Natural killer cell treated with Interleukin-12 subunit alpha and Interleukin-12 subunit beta and Interleukin-15 and Interleukin-18, amount 100 ng/mL, for 72 hours (primary cell): ENCODE measurements around the gene DCLK1. TPM values are rescaled to one million over a fixed set of nuclear protein-coding genes. Genes with fewer than 3 reads are reported as not detected.

ENCODE experiments used
- ATAC-seq, 2 donors: fragments of 150-1000 bp; cut with Tn5 transposase in 1 of 2; sonication (Bioruptor Pico), chemical (Tn5 transposase) in 1 of 2; 2 replicates each; pipeline ENCODE4 v1.10.0; 2021
- DNase-seq: peaks from one replicate; pipeline ENCODE4 v3.0.0; 2022; ENCODE audit warnings: low spot score
- H3K27ac Mint-ChIP-seq, 2 donors: 1 replicate in 1 of 2; 2 replicates in 1 of 2; pipeline ENCODE4 v1.8.0; 2022; ENCODE audit warnings: mixed read lengths in 2 of 2, mild to moderate bottlenecking in 1 of 2, moderate library complexity in 1 of 2
- H3K27me3 Mint-ChIP-seq, 2 donors: 1 replicate in 1 of 2; 2 replicates in 1 of 2; pipeline ENCODE4 v1.8.0; 2022; ENCODE audit warnings: mixed read lengths in 2 of 2
- H3K36me3 Mint-ChIP-seq: one replicate; pipeline ENCODE4 v1.8.0; 2022; ENCODE audit warnings: mixed read lengths
- H3K4me1 Mint-ChIP-seq, 2 donors: 1 replicate in 1 of 2; 2 replicates in 1 of 2; pipeline ENCODE4 v1.8.0; 2022; ENCODE audit warnings: low read depth in 2 of 2, mixed read lengths in 2 of 2, mild to moderate bottlenecking in 1 of 2
- H3K4me3 Mint-ChIP-seq: one replicate; pipeline ENCODE4 v1.8.0; 2022; ENCODE audit warnings: mixed read lengths
- H3K9me3 Mint-ChIP-seq: 2 replicates; pipeline ENCODE4 v1.8.0; 2022; ENCODE audit warnings: mixed read lengths
- total RNA-seq, 2 donors: library from RNA; stranded (reverse); gene quantifications; one replicate each; pipeline ENCODE4 v1.2.3, GENCODE V29; 2022

DCLK1 gene
- total RNA-seq, 2 donors from 2014 or later = not detected

GRCh38 chr13:35912841-35913240 is 218.3 kb downstream of the DCLK1 start:
- H3K27ac Mint-ChIP-seq = no peak overlapping the region
- no peaks in the 10 kb centered on the region for H3K4me1 Mint-ChIP-seq
- peaks cover 7% of the 10 kb centered on the region for H3K9me3 Mint-ChIP-seq
- no peaks in the 10 kb centered on the region for H3K36me3 Mint-ChIP-seq
- DNase-seq (no peak), ATAC-seq (peak in 1 of 2 donors; percentile 27)
- no peaks in the 10 kb centered on the region for H3K27me3 Mint-ChIP-seq
- H3K4me3 Mint-ChIP-seq = no peak overlapping the region

DNA sequence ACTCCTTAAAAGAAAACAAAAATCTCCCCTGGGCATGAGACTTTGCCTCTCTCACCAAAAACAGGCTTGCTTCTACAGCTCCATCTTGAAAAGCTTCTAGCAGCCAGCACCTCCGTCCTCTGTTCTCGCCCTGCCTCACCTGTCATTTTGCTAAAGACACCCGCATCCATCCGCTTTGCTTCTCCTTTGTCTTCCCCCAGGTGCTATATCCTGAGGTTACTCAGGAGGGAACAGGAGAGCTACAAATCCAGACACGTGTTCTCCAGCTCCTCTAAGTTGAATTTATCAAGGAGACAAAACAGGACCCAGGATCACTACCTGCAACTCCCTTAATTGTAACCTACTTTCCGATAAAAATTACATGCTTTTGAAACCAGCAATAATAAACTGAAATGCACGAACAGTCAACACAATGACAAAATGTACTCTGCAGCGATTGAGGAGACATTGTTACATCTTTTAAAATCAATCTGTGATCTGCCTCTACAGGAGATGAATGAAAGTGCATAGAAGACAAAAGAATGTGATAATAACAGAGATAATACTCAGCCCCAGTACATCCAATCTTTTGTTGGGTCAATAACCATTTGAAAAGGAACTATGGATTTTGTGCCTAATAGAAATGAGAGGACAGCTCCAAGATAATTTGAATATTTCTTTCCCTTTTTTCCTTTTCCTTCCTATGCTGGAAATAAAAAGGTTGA is 221.2 kb downstream of the DCLK1 start:
- Mint-ChIP-seq H3K36me3 (no peaks in the 10 kb centered on the region), H3K4me1 (no peaks in the 10 kb centered on the region), H3K4me3 (no peak overlapping the region), H3K27me3 (no peaks in the 10 kb centered on the region), H3K9me3 (peaks cover 4% of the 10 kb centered on the region), H3K27ac (no peak overlapping the region)
- DNase-seq = no peak
- ATAC-seq = no peak

DNA sequence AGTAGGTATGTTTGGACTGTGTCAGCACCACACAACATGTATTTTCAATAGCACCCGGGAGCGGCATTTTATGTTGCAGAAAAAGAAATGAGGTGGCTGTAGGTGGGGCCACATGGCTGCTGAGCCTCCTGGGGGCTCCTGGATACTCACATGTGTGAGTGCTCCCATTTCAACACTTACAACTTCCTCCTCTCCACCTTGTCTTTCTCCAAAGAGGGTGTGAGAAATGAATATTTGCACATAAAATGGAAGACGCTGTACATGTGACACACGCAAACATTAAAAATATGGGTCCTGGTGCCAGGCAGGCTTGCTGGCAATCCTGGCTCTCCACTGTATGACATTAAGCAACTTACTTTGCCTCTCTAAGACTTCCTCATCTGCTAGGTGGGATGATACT is 222.1 kb downstream of the DCLK1 start:
- H3K27me3 Mint-ChIP-seq = no peaks in the 10 kb centered on the region
- no peak overlapping the region for H3K4me3 Mint-ChIP-seq
- H3K36me3 Mint-ChIP-seq = no peaks in the 10 kb centered on the region
- no peak overlapping the region for H3K27ac Mint-ChIP-seq
- H3K9me3 Mint-ChIP-seq = peaks cover 8% of the 10 kb centered on the region
- DNase-seq (no peak), ATAC-seq (no peak)
- H3K4me1 Mint-ChIP-seq = no peaks in the 10 kb centered on the region

GRCh38 chr13:35908226-35908625 is 223.0 kb downstream of the DCLK1 start:
- Mint-ChIP-seq H3K4me1 (no peaks in the 10 kb centered on the region), H3K36me3 (no peaks in the 10 kb centered on the region), H3K27me3 (no peaks in the 10 kb centered on the region), H3K9me3 (peaks cover 8% of the 10 kb centered on the region), H3K27ac (no peak overlapping the region), H3K4me3 (no peak overlapping the region)
- no peak for DNase-seq
- no peak for ATAC-seq

DNA sequence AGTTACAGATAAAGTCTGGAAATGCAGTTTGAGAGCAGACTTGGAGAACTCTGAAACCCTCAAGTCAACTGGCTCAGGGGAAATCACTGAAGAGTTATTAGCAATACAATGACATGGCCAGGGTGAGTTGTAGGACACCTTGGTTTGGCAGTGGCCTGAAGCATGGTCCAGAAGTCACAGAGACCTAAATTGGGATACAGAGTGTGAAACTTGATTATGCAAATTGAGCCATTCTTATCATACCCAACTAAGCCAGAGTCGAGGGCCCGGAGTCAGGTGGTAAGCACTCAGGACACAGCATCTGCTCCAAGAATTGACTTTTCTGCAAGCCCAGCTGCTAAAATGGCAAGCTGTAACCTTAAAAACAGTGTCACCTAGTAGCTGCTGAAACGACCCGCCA is 224.5 kb downstream of the DCLK1 start:
- peaks cover 8% of the 10 kb centered on the region for H3K9me3 Mint-ChIP-seq
- DNase-seq = no peak
- no peak for ATAC-seq
- no peaks in the 10 kb centered on the region for H3K4me1 Mint-ChIP-seq
- H3K4me3 Mint-ChIP-seq = no peak overlapping the region
- H3K36me3 Mint-ChIP-seq = no peaks in the 10 kb centered on the region
- no peaks in the 10 kb centered on the region for H3K27me3 Mint-ChIP-seq
- H3K27ac Mint-ChIP-seq = no peak overlapping the region

GRCh38 chr13:35903075-35903474 is 228.1 kb downstream of the DCLK1 start:
- Mint-ChIP-seq H3K27ac (no peak overlapping the region), H3K36me3 (no peaks in the 10 kb centered on the region), H3K9me3 (peaks cover 3% of the 10 kb centered on the region), H3K4me1 (no peaks in the 10 kb centered on the region), H3K27me3 (no peaks in the 10 kb centered on the region), H3K4me3 (no peak overlapping the region)
- DNase-seq (no peak), ATAC-seq (no peak)

DNA sequence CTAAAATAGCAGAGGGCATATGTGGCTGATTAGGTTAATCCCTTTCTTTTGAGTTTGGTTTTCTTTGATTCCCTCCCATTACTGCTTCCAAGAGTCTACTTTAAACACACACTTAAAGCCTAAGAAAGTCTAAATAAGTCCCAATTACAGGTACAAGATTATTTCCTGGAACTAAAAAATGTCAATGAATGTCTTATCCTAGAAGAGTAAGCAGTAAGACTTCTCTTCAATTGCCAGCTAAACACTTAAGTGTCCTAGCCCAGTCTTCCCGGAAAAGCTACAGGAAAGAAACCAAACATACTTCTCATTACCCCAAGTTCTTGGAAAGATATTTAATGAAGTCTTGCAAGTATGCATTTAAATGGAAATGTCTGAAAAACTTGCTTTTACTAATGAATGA is 233.1 kb downstream of the DCLK1 start:
- ATAC-seq (no peak), DNase-seq (no peak)
- Mint-ChIP-seq H3K27ac (no peak overlapping the region), H3K4me1 (no peaks in the 10 kb centered on the region), H3K27me3 (no peaks in the 10 kb centered on the region), H3K36me3 (no peaks in the 10 kb centered on the region), H3K4me3 (no peak overlapping the region), H3K9me3 (peaks cover 4% of the 10 kb centered on the region)

DNA sequence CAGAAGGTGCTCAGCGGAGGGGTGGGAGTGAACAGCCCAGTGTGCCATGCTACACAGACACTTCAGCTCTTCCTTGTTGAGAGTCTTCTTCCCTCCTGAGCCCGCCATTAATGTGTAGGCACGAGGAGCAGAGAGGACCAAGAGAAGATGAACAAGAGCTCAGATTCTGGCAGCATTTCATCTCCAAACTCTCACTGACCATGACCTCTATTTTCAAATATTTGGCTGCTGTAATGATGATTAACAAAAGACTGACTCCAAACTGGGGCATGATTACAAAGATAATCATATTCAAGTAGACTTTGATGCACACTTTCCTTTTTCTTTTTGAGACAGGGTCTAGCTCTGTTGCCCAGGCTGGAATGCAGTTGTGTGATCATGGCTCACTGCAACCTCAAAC is 236.5 kb downstream of the DCLK1 start:
- H3K4me1 Mint-ChIP-seq = no peaks in the 10 kb centered on the region

GRCh38 chr13:35892837-35893814 is 238.1 kb downstream of the DCLK1 start:
- Mint-ChIP-seq H3K4me3 (no peak overlapping the region), H3K4me1 (no peaks in the 10 kb centered on the region), H3K27me3 (no peaks in the 10 kb centered on the region), H3K27ac (no peak overlapping the region), H3K36me3 (no peaks in the 10 kb centered on the region), H3K9me3 (peaks cover 10% of the 10 kb centered on the region)
- DNase-seq (no peak), ATAC-seq (no peak)

More for the DNA sequence above, 236.5 kb downstream of the DCLK1 start:
- Mint-ChIP-seq H3K4me3 (no peak overlapping the region), H3K9me3 (peaks cover 8% of the 10 kb centered on the region), H3K36me3 (no peaks in the 10 kb centered on the region), H3K27ac (no peak overlapping the region), H3K27me3 (no peaks in the 10 kb centered on the region)
- no peak for DNase-seq
- no peak for ATAC-seq

DNA sequence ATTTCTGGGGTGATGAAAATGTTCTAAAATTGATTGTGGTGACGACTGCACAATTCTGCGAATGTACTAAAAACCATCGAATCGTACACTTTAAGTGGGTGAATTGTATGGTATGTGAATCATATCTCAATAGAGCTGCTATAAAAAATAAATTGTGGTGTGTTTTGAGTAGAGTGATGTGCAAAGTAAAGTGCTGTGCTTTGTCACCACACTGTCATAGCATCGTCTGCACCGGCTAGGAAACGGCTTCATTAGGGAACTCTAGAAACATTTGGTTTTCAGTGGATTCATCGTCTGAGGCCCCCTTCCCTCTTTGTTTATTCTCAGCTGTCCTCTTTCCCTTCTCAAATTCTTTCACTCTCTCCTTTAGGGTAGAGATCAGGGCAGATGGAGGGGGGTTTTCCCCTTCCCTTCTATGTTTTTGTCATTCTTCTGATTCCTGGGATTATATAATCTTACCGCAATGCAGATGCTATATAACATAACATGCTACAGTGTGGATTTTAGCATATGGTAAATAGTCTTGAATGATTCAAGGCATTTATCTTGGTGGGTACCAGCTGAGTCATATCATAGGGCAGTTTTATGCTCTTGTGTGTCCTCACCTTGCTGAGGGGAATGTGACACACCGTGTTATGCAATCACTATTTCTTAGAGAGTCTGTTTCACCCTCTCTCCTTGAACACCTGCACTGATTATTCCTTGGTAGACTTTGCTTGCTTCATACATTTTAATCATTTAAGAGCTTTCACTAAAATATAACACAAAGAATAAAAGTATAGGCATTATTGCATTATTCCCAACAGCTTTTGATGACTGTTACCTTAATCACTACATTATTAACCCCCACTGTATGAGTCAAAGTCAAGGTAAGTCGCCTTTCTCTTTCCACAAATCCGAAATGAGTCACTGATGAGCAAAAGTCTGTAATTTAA is 239.4 kb downstream of the DCLK1 start:
- Mint-ChIP-seq H3K4me3 (no peak overlapping the region), H3K4me1 (no peaks in the 10 kb centered on the region), H3K36me3 (no peaks in the 10 kb centered on the region), H3K27me3 (no peaks in the 10 kb centered on the region), H3K9me3 (peaks cover 8% of the 10 kb centered on the region), H3K27ac (no peak overlapping the region)
- ATAC-seq = no peak
- DNase-seq = no peak

DNA sequence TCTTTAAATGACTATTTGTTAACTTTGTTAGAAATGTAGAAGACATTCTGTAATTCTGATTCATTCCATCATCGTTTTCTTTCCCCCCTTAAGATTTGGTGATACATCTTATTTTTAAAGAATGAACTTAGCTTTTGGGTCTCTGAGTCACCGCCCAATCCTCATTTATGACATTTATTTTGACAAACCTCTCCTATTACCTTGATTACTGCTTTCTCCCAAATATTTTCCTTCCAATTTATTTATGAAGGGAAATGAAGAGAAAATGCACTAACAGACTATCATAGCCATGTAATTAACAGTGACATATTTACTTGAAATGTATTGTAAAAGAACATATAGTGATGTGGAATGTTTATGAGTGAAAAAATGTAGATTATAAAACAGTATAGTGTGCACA is 241.6 kb downstream of the DCLK1 start:
- DNase-seq = no peak
- no peaks in the 10 kb centered on the region for H3K4me1 Mint-ChIP-seq
- peaks cover 5% of the 10 kb centered on the region for H3K9me3 Mint-ChIP-seq
- H3K4me3 Mint-ChIP-seq = no peak overlapping the region
- H3K27me3 Mint-ChIP-seq = no peaks in the 10 kb centered on the region
- no peak for ATAC-seq
- no peaks in the 10 kb centered on the region for H3K36me3 Mint-ChIP-seq
- H3K27ac Mint-ChIP-seq = no peak overlapping the region

DNA sequence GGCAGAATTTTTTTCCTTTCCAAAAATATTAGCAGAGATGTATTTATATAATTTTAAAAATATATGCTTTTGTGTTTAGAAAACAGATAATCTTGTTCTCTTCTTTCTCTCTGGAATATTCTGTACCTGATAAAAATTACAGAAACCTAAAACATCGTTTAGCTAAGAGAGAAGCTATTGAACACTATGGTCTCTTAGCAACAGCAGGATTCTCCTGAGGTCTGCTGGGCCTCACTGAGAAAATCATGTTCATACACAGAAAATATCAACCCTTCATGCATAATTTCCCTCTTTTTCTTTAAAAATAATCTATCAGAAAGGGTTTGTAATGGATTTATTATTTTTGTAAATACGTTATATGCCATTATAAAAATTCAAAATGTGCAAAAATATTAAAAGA is 242.2 kb downstream of the DCLK1 start:
- Mint-ChIP-seq H3K4me3 (no peak overlapping the region), H3K9me3 (peaks cover 5% of the 10 kb centered on the region), H3K27ac (no peak overlapping the region), H3K36me3 (no peaks in the 10 kb centered on the region), H3K4me1 (no peaks in the 10 kb centered on the region), H3K27me3 (no peaks in the 10 kb centered on the region)
- no peak for DNase-seq
- no peak for ATAC-seq

DNA sequence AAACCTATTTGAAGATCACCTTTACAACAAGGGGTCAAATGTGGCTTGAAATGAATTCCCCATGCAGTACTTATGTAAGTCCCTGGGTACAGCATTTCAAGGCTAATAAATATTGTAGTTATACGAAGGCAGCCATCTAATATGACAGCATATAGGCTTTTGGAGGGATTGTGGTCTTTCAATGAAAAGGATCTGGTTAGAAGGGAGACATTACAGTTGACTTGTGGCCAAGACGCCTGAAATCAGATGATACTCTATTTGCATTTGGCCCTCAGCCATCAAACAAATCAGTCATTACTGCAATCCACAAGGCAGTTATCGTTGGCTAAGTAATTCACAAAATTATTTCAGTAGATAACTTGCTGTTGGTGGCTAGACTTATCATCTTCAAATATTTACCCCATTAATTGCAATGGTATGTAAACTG is 242.7 kb downstream of the DCLK1 start:
- Mint-ChIP-seq H3K36me3 (no peaks in the 10 kb centered on the region), H3K4me1 (no peaks in the 10 kb centered on the region), H3K27me3 (no peaks in the 10 kb centered on the region), H3K4me3 (no peak overlapping the region), H3K9me3 (peaks cover 7% of the 10 kb centered on the region), H3K27ac (no peak overlapping the region)
- no peak for DNase-seq
- no peak for ATAC-seq
